ENCODE measurements around the gene CNTN1.

DNA sequence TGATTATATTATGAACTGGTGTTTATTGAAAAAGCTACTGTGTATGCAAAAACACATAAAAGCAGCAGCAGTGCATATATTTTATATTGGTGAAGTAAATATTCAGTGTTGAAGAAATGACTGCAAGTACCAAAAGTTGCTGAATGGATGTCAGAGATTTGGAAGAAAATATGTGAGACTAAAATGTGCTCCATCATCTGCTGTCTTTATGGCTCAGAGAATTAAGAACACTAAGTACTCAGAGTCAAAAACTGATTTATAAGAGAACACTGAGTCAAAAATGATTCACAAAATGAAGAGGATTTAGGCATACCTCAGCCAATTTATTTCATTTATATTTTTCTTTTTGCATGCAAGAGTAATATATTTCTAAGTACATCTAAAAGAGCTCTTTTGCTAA, 409.6 kb downstream of the CNTN1 start:
- TF ChIP-seq RFX5 (IDR thresholded peaks at IDR 0.05; ENCODE audit: low read depth, low read length) (no peak), CHD2 (IDR thresholded peaks at IDR 0.05; ENCODE audit: borderline replicate concordance, low read depth, low read length) (no peak), DPF2 (IDR thresholded peaks at IDR 0.05) (no peak), FOXK2 (IDR thresholded peaks at IDR 0.05) (no peak), CTCF (IDR thresholded peaks at IDR 0.05 in 2 of 3, conservative IDR thresholded peaks at IDR 0.05 in 1 of 3; ENCODE audit: control insufficient read depth in 2 of 3, extremely low read depth in 1 of 3, insufficient read depth in 1 of 3, low read depth in 3 of 3, low read length in 3 of 3) (no peak), EZH2 (IDR thresholded peaks at IDR 0.05; ENCODE audit: borderline replicate concordance, control insufficient read depth, low read depth, low read length) (no peak), TCF7 (IDR thresholded peaks at IDR 0.05; ENCODE audit: borderline replicate concordance) (no peak)
